Endothelial cell of umbilical vein (primary cell): ENCODE measurements around the gene BIRC2.

Experiments
- CTCF ChIP-seq, 2 donors: IDR thresholded peaks; 1 replicate in 1 of 2; 2 replicates in 1 of 2; pipeline ENCODE4 v1.5.1; 2011; ENCODE audit warnings: low read length in 2 of 2, mild to moderate bottlenecking in 2 of 2, moderate library complexity in 2 of 2, control low read depth in 1 of 2, inconsistent platforms in 1 of 2, low read depth in 1 of 2; ENCODE audit not compliant: insufficient read depth in 1 of 2; ENCODE audit errors: extremely low read depth in 1 of 2
- EZH2 ChIP-seq: IDR thresholded peaks from 2 replicates; pipeline ENCODE4 v1.6.1; 2012; ENCODE audit warnings: borderline replicate concordance, low read depth, mild to moderate bottlenecking, moderate library complexity, low read length, inconsistent platforms; ENCODE audit not compliant: severe bottlenecking
- MYC ChIP-seq: IDR thresholded peaks from one replicate; pipeline ENCODE4 v1.6.1; 2011; ENCODE audit warnings: mild to moderate bottlenecking, low read depth, low read length
- POLR2A ChIP-seq: IDR thresholded peaks from 2 replicates; pipeline ENCODE4 v1.6.1; 2012; ENCODE audit warnings: low read depth, mild to moderate bottlenecking, control low read depth, low read length
- POLR2AphosphoS5 ChIP-seq: IDR thresholded peaks from 2 replicates; pipeline ENCODE4 v1.6.1; 2012; ENCODE audit warnings: low read depth, mild to moderate bottlenecking, control low read depth, low read length, moderate library complexity; ENCODE audit not compliant: insufficient read depth

- TF ChIP-seq CTCF (IDR thresholded peaks at IDR 0.05; ENCODE audit: extremely low read depth in 1 of 2, insufficient read depth in 1 of 2, low read depth in 1 of 2, low read length in 2 of 2) (no peak), POLR2A (no peak), POLR2AphosphoS5 (no peak), EZH2 (no peak), MYC (no peak)
Observed at GRCh38 chr11:102377891-102378290, 30.9 kb downstream of the BIRC2 start.
